HG03108 (cell line): ENCODE results near the gene TMEM176A.
"Not testable (repeated sequence)": the region's sequence is repeated elsewhere in the genome, so short reads cannot be mapped to it uniquely, and the experiment has no call there.

Source experiments
- ATAC-seq: cut with Tn5 transposase; IDR thresholded peaks from one replicate; pipeline ENCODE4 v1.9.1; 2021; ENCODE audit warnings: moderate library complexity; ENCODE audit not compliant: unreplicated experiment

The TMEM176A gene

GRCh38 chr7:150807616-150808438 lies 7.3 kb downstream of the TMEM176A start:
- not testable (repeated sequence) for ATAC-seq

GRCh38 chr7:150814328-150815001 lies 13.9 kb downstream of the TMEM176A start:
- no peak for ATAC-seq

- no peak for ATAC-seq
Observed at GRCh38 chr7:150818971-150819370, 18.4 kb downstream of the TMEM176A start.

GRCh38 chr7:150820148-150820547 lies 19.6 kb downstream of the TMEM176A start:
- ATAC-seq = no peak

- no peak for ATAC-seq
Observed at GRCh38 chr7:150820578-150821198, 20.1 kb downstream of the TMEM176A start.

GRCh38 chr7:150823043-150823442 lies 22.5 kb downstream of the TMEM176A start:
- ATAC-seq = no peak

GRCh38 chr7:150823484-150824126 lies 23.0 kb downstream of the TMEM176A start:
- no peak for ATAC-seq

GRCh38 chr7:150824379-150825177 lies 24.0 kb downstream of the TMEM176A start:
- no peak for ATAC-seq

GRCh38 chr7:150826061-150826849 lies 25.7 kb downstream of the TMEM176A start:
- no peak for ATAC-seq

- no peak for ATAC-seq
Observed at GRCh38 chr7:150828384-150828783, 27.8 kb downstream of the TMEM176A start.

GRCh38 chr7:150829426-150829825 lies 28.9 kb downstream of the TMEM176A start:
- no peak for ATAC-seq

- no peak for ATAC-seq
Observed at GRCh38 chr7:150830937-150831336, 30.4 kb downstream of the TMEM176A start.

- ATAC-seq = no peak
Observed at GRCh38 chr7:150831851-150832250, 31.3 kb downstream of the TMEM176A start.

GRCh38 chr7:150835019-150835418 lies 34.5 kb downstream of the TMEM176A start:
- ATAC-seq = no peak

- ATAC-seq = no peak
Observed at GRCh38 chr7:150835702-150836280, 35.2 kb downstream of the TMEM176A start.

GRCh38 chr7:150838965-150839650 lies 38.5 kb downstream of the TMEM176A start:
- no peak for ATAC-seq

GRCh38 chr7:150842018-150842417 lies 41.4 kb downstream of the TMEM176A start:
- ATAC-seq = no peak

GRCh38 chr7:150842716-150843115 lies 42.1 kb downstream of the TMEM176A start:
- no peak for ATAC-seq

- ATAC-seq = no peak
Observed at GRCh38 chr7:150845421-150845861, 44.9 kb downstream of the TMEM176A start.
